Naive thymus-derived CD4-positive, alpha-beta T cell (primary cell): Measurements from ENCODE around the gene DGCR2. TPM values are rescaled to one million over a fixed set of nuclear protein-coding genes. Genes with fewer than 3 reads are reported as not detected.

Experiments
- ATAC-seq: fragments of 150-1000 bp; cut with Tn5 transposase; 2 replicates; pipeline ENCODE4 v1.10.0; 2021; ENCODE audit warnings: mild to moderate bottlenecking, moderate library complexity
- CTCF ChIA-PET: fragments of 350-600 bp; sonication (Branson Sonifier 250); formaldehyde crosslinking; loops from one replicate; lab custom pipeline; 2021; ENCODE audit warnings: antibody characterized with exemption; lab: Charles Lee
- POLR2A ChIA-PET: fragments of 350-600 bp; sonication (Branson Sonifier 250); formaldehyde crosslinking; loops from one replicate; lab custom pipeline; 2021; ENCODE audit warnings: antibody characterized with exemption, inconsistent platforms; lab: Charles Lee
- DNase-seq, 9 donors: peaks; one replicate each; pipeline versions ENCODE4 v3.0.0 to v3.0.0-alpha.2; 2020 to 2022; ENCODE audit warnings: mixed read lengths in 1 of 9
- H3K27ac ChIP-seq: one replicate; pipeline ENCODE4 v1.7.0; 2013; ENCODE audit warnings: mild to moderate bottlenecking, low read depth, low read length, moderate library complexity
- H3K27me3 ChIP-seq, 2 donors: one replicate each; pipeline ENCODE4 v1.7.0; 2013; ENCODE audit warnings: low read length in 2 of 2, mild to moderate bottlenecking in 2 of 2, moderate library complexity in 2 of 2; ENCODE audit not compliant: control insufficient read depth in 2 of 2, insufficient read depth in 2 of 2
- H3K36me3 ChIP-seq, 3 experiments: 1 replicate in 2 of 3; 2 replicates in 1 of 3; pipeline ENCODE4 v1.7.0; 2013; ENCODE audit warnings: low read length in 3 of 3, mild to moderate bottlenecking in 3 of 3, moderate library complexity in 1 of 3; ENCODE audit not compliant: insufficient read depth in 3 of 3, control insufficient read depth in 2 of 3
- H3K4me1 ChIP-seq, 2 donors: one replicate each; pipeline ENCODE4 v1.7.0; 2013; ENCODE audit warnings: low read length in 2 of 2, mild to moderate bottlenecking in 2 of 2, moderate library complexity in 1 of 2; ENCODE audit not compliant: control insufficient read depth in 2 of 2, insufficient read depth in 2 of 2
- H3K4me3 ChIP-seq: 2 replicates; pipeline ENCODE4 v1.7.0; 2013; ENCODE audit warnings: mild to moderate bottlenecking, low read length
- H3K9me3 ChIP-seq, 3 experiments: 1 replicate in 2 of 3; 2 replicates in 1 of 3; pipeline ENCODE4 v1.7.0; 2013; ENCODE audit warnings: low read length in 3 of 3; ENCODE audit not compliant: control insufficient read depth in 2 of 3
- H3K27ac Mint-ChIP-seq, 9 donors: one replicate each; pipeline ENCODE4 v1.8.0; 2020 to 2022; ENCODE audit warnings: mixed read lengths in 9 of 9, mild to moderate bottlenecking in 8 of 9, moderate library complexity in 5 of 9, inconsistent platforms in 2 of 9
- H3K27me3 Mint-ChIP-seq, 5 donors: one replicate each; pipeline ENCODE4 v1.8.0; 2021 to 2022; ENCODE audit warnings: mixed read lengths in 5 of 5, mild to moderate bottlenecking in 1 of 5
- H3K36me3 Mint-ChIP-seq, 5 donors: one replicate each; pipeline ENCODE4 v1.8.0; 2020 to 2022; ENCODE audit warnings: mixed read lengths in 5 of 5, mild to moderate bottlenecking in 3 of 5, inconsistent platforms in 1 of 5
- H3K4me1 Mint-ChIP-seq, 7 donors: one replicate each; pipeline ENCODE4 v1.8.0; 2020 to 2022; ENCODE audit warnings: mixed read lengths in 7 of 7, mild to moderate bottlenecking in 3 of 7, inconsistent platforms in 1 of 7
- H3K4me3 Mint-ChIP-seq, 10 donors: one replicate each; pipeline ENCODE4 v1.8.0; 2020 to 2022; ENCODE audit warnings: mild to moderate bottlenecking in 10 of 10, mixed read lengths in 10 of 10, moderate library complexity in 6 of 10, inconsistent platforms in 2 of 10
- H3K9me3 Mint-ChIP-seq, 11 donors: one replicate each; pipeline ENCODE4 v1.8.0; 2020 to 2022; ENCODE audit warnings: mixed read lengths in 11 of 11, mild to moderate bottlenecking in 4 of 11, inconsistent platforms in 1 of 11, moderate library complexity in 1 of 11
- intact Hi-C, 2 donors: fragments of 100-400 bp; cut with micrococcal nuclease; formaldehyde crosslinking; loops; one replicate each; pipeline ENCODE4 v1.15.1; 2023
- polyA plus RNA-seq, 2 donors: library from polyadenylated mRNA; unstranded; fragments of 300-500 nt; fragmentation: Illumina TruSeq; gene quantifications; one replicate each; pipeline ENCODE4 v1.2.3, GENCODE V29; 2021
- total RNA-seq, 6 experiments: library from RNA in 5 of 6; stranded (reverse) in 5 of 6; gene quantifications; 1 replicate in 5 of 6; 2 replicates in 1 of 6; pipeline ENCODE4 v1.2.3 and lab custom pipeline; 2021 to 2026

The DGCR2 gene
- total and polyA plus RNA-seq, 7 experiments from 2014 or later, result 38.8 to 81.9 (median 50.4) TPM

DNA sequence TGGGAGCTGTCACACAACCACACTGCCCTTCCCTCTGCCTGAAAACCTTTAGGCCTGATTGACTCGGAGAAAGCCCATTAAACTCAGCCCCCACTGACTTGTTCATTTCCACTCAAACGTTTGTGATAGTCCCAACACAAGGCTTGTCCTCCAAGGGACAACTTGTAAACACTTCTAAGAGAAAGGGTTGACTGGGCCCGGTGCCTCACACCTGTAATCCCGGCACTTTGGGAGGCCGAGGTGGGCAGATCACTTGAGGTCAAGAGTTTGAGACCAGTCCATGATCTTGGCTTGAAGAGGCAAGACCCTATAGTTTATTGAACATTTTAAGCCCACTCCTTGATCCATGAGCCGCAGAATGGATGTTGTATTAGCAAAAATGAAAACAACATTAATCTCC is 122.8 kb downstream of the DGCR2 start:
- H3K36me3 ChIP-seq, result no peaks in the 10 kb centered on the region
- peaks cover 0 to 3% (median 0%) of the 10 kb centered on the region in 7 donors for H3K4me1 Mint-ChIP-seq
- no peak for DNase-seq
- ChIA-PET POLR2A (interaction anchor here (0.5 kb wide), 1 partner anchor 650 kb away, joined by 3 read pairs; no protein-coding TSS in a partner anchor), CTCF (no interaction called here)
- H3K27me3 ChIP-seq, result no peaks in the 10 kb centered on the region
- ATAC-seq, result no peak
- H3K9me3 Mint-ChIP-seq, result no peaks in the 10 kb centered on the region
- no peak overlapping the region for H3K4me3 ChIP-seq
- intact Hi-C loops, result no loop called here
- no peak overlapping the region for H3K4me3 Mint-ChIP-seq
- H3K36me3 Mint-ChIP-seq, result no peaks in the 10 kb centered on the region
- no peaks in the 10 kb centered on the region for H3K4me1 ChIP-seq
- H3K27ac Mint-ChIP-seq, result no peak overlapping the region
- no peak overlapping the region for H3K27ac ChIP-seq
- H3K9me3 ChIP-seq, result no peaks in the 10 kb centered on the region
- H3K27me3 Mint-ChIP-seq, result peaks cover 18 to 47% (median 19%) of the 10 kb centered on the region in 5 donors

DNA sequence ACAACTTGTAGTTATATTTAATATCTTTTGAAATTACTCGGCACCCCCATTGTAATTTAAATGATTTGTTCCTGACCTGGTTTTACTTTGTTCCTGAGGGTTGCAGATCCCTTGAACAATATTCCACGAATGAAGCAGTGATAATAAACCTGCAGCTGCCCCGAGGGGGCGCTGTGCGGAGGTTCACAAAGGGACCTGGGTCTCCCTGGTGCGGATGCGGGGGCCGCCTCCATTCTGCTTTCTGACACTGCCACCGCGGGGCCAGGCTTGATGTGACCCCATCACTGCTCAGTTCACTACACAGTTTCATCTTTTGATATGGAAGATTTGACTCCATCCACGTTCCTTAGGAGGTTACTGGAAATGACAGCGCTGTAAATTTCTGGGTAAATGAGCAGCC is 123.2 kb downstream of the DGCR2 start:
- Histone ChIP-seq H3K4me1 (no peaks in the 10 kb centered on the region), H3K27ac (no peak overlapping the region), H3K4me3 (no peak overlapping the region), H3K36me3 (no peaks in the 10 kb centered on the region), H3K9me3 (no peaks in the 10 kb centered on the region), H3K27me3 (no peaks in the 10 kb centered on the region)
- H3K4me3 Mint-ChIP-seq, result no peak overlapping the region
- ATAC-seq (no peak), DNase-seq (no peak)
- intact Hi-C loops, result no loop called here
- H3K27me3 Mint-ChIP-seq, result peaks cover 15 to 43% (median 18%) of the 10 kb centered on the region in 5 donors
- H3K36me3 Mint-ChIP-seq, result no peaks in the 10 kb centered on the region
- ChIA-PET CTCF (no interaction called here), POLR2A (interaction anchor here (0.5 kb wide), 1 partner anchor 650 kb away, joined by 3 read pairs; no protein-coding TSS in a partner anchor)
- no peak overlapping the region for H3K27ac Mint-ChIP-seq
- H3K9me3 Mint-ChIP-seq, result no peaks in the 10 kb centered on the region
- H3K4me1 Mint-ChIP-seq, result peaks cover 0 to 3% (median 0%) of the 10 kb centered on the region in 7 donors

DNA sequence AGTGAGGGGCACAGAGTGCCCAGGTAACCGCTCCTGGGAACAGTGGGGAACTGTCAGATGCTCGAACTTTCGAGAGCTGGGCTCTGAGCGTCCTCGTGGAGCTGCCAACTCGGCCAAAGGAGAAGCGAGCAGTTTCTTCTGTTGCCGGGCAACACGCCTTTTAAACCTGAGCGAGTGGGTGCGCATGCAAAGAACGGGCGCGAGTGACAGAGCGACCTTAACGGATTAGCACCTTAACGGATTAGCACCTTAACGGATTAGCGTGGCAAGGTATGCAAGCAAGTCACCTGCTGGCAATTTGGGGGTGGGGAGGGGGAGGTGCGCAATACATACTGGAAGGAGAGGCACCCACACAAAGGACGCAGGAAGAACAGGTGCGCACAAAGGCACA is 124.3 kb downstream of the DGCR2 start:
- Mint-ChIP-seq H3K27me3 (peaks cover 7 to 37% (median 19%) of the 10 kb centered on the region in 5 donors), H3K27ac (no peak overlapping the region), H3K36me3 (no peaks in the 10 kb centered on the region), H3K9me3 (no peaks in the 10 kb centered on the region), H3K4me1 (peaks cover 0 to 3% (median 0%) of the 10 kb centered on the region in 7 donors), H3K4me3 (no peak overlapping the region)
- Histone ChIP-seq H3K9me3 (no peaks in the 10 kb centered on the region), H3K27ac (no peak overlapping the region), H3K36me3 (no peaks in the 10 kb centered on the region), H3K27me3 (no peaks in the 10 kb centered on the region), H3K4me3 (no peak overlapping the region), H3K4me1 (no peaks in the 10 kb centered on the region)
- DNase-seq (no peak), ATAC-seq (no peak)
- intact Hi-C loops, result no loop called here
- POLR2A ChIA-PET, result no interaction called here
- CTCF ChIA-PET, result no interaction called here

DNA sequence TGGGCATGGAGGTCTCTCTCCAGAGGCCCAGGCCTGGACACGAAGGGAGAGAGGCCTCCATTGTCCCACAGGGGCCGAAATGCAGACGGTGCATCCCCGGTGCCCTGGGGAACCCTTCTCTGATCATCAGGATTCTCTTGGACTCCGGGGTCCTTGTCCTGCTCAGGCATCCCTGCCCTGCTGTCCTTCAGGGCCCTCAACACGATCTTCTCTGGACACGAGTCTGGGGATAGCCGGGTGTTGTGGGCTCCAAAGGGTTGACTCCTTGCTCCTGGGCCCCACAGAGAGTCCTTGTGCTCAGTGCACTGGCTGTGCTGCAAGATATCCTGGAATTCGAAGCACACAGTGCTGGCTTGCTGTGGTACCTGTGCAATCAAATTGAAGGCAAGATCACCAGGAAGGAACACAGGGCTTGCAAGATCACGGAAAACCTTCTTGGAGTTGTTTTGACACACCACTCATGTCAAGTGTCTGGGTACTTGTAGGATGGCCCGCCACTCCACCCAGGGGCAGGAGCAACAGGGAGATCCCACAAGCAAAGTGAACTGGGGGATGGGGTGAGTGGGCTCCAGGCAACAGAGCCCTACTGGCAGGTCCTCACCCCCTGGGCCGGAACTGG is 124.8 kb downstream of the DGCR2 start:
- Mint-ChIP-seq H3K27me3 (peaks cover 7 to 37% (median 19%) of the 10 kb centered on the region in 5 donors), H3K4me3 (no peak overlapping the region), H3K27ac (no peak overlapping the region), H3K9me3 (no peaks in the 10 kb centered on the region), H3K4me1 (peaks cover 0 to 3% (median 0%) of the 10 kb centered on the region in 7 donors), H3K36me3 (no peaks in the 10 kb centered on the region)
- POLR2A ChIA-PET, result no interaction called here
- Histone ChIP-seq H3K9me3 (no peaks in the 10 kb centered on the region), H3K27ac (no peak overlapping the region), H3K4me3 (no peak overlapping the region), H3K4me1 (no peaks in the 10 kb centered on the region), H3K27me3 (no peaks in the 10 kb centered on the region), H3K36me3 (no peaks in the 10 kb centered on the region)
- CTCF ChIA-PET, result no interaction called here
- ATAC-seq, result no peak
- intact Hi-C loops, result no loop called here
- no peak for DNase-seq

DNA sequence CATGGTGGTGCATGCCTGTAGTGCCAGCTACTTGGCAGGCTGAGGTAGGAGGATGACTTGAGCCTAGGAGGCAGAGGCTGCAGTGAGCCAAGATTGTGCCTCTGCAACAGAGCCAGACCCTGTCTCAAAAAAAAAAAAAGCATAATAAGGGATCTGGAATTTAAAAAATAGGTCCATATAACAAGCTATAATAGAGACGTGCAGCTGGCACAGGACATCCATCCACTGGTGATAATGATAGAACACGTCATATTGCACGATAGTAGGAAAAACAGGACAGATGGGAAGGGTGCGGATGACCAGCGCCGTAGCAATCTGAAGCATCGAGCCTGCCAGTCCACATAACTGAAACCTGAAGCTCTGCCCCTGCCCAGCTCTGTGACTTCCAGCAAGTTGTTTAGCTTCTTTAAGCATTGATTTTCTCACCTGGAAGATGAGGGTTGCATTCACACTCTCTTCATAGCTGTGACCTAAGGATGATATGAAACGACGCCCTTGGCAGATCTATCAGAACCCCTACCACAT is 125.8 kb downstream of the DGCR2 start:
- Histone ChIP-seq H3K27ac (no peak overlapping the region), H3K27me3 (no peaks in the 10 kb centered on the region), H3K36me3 (no peaks in the 10 kb centered on the region), H3K9me3 (no peaks in the 10 kb centered on the region), H3K4me3 (no peak overlapping the region), H3K4me1 (no peaks in the 10 kb centered on the region)
- Mint-ChIP-seq H3K36me3 (no peaks in the 10 kb centered on the region), H3K4me3 (no peak overlapping the region), H3K9me3 (no peaks in the 10 kb centered on the region), H3K4me1 (peaks cover 0 to 3% (median 0%) of the 10 kb centered on the region in 7 donors), H3K27ac (no peak overlapping the region), H3K27me3 (peaks cover 7 to 31% (median 21%) of the 10 kb centered on the region in 5 donors)
- ChIA-PET CTCF (interaction anchor here (0.7 kb wide), 1 partner anchor 1024 kb away, joined by 3 read pairs; no protein-coding TSS in a partner anchor), POLR2A (no interaction called here)
- no peak for ATAC-seq
- intact Hi-C loops, result no loop called here
- DNase-seq, result no peak

DNA sequence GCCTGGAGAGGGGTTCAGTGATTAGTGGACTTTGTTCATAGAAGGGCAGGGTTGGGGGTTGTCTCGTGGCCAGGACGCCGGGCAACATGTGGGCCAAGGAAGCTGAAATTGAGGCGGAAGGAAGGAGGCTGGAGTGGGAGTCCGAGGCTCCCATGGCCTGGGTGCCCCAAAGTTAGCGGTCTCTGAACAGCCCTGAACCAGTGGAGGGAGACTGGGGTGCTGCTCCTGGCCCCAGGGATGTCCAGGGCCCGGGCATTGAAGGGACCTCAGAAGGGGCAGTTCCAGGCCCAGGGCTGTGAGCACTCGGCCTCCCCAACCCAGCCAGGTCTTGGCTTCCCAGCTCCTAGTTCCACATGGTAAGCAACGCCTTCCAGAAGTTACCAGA is 126.9 kb downstream of the DGCR2 start:
- Histone ChIP-seq H3K4me1 (no peaks in the 10 kb centered on the region), H3K27ac (no peak overlapping the region), H3K9me3 (no peaks in the 10 kb centered on the region), H3K36me3 (no peaks in the 10 kb centered on the region), H3K27me3 (no peaks in the 10 kb centered on the region), H3K4me3 (no peak overlapping the region)
- no peak for ATAC-seq
- Mint-ChIP-seq H3K36me3 (no peaks in the 10 kb centered on the region), H3K4me1 (peaks cover 0 to 3% (median 0%) of the 10 kb centered on the region in 7 donors), H3K27me3 (peaks cover 7 to 27% (median 24%) of the 10 kb centered on the region in 5 donors), H3K27ac (no peak overlapping the region), H3K4me3 (no peak overlapping the region), H3K9me3 (no peaks in the 10 kb centered on the region)
- CTCF ChIA-PET, result no interaction called here
- POLR2A ChIA-PET, result no interaction called here
- no peak for DNase-seq
- intact Hi-C loops, result no loop called here
